Endodermal cell (in vitro differentiated cells): ENCODE results near the gene UPF3B. TPM values are rescaled to one million over a fixed set of nuclear protein-coding genes. Genes with fewer than 3 reads are reported as not detected.
A peak's percentile ranks its signal among the peaks of the same experiment; 100 is the strongest.
"Not testable (repeated sequence)": the region's sequence is repeated elsewhere in the genome, so short reads cannot be mapped to it uniquely, and the experiment has no call there.

Experiments used
- DNase-seq: peaks from one replicate; pipeline ENCODE4 v3.0.0-alpha.2; 2017
- H3K27ac ChIP-seq: 2 replicates; pipeline ENCODE4 v1.5.1; 2013; ENCODE audit warnings: mild to moderate bottlenecking, low read depth, low read length, moderate library complexity
- H3K27me3 ChIP-seq: 2 replicates; pipeline ENCODE4 v1.6.1; 2013; ENCODE audit warnings: mild to moderate bottlenecking, low read length, moderate library complexity; ENCODE audit not compliant: insufficient read depth, control insufficient read depth, poor library complexity, severe bottlenecking
- H3K36me3 ChIP-seq: 2 replicates; pipeline ENCODE4 v1.7.0; 2013; ENCODE audit warnings: mild to moderate bottlenecking, low read length, moderate library complexity; ENCODE audit not compliant: control insufficient read depth, insufficient read depth
- H3K4me1 ChIP-seq: one replicate; pipeline ENCODE4 v1.7.0; 2013; ENCODE audit warnings: low read length; ENCODE audit not compliant: control insufficient read depth, insufficient read depth
- H3K4me3 ChIP-seq: 2 replicates; pipeline ENCODE4 v1.5.1; 2013; ENCODE audit warnings: mild to moderate bottlenecking, low read length, moderate library complexity
- H3K9ac ChIP-seq: 2 replicates; pipeline ENCODE4 v1.6.1; 2013; ENCODE audit warnings: mild to moderate bottlenecking, low read length, moderate library complexity; ENCODE audit not compliant: poor library complexity, severe bottlenecking; ENCODE audit errors: extremely low read depth
- H3K9me3 ChIP-seq: 2 replicates; pipeline ENCODE4 v1.6.1; 2013; ENCODE audit warnings: mild to moderate bottlenecking, low read length, moderate library complexity; ENCODE audit not compliant: control insufficient read depth
- H3K27ac Mint-ChIP-seq: 2 replicates; pipeline ENCODE4 v1.8.0; 2020; ENCODE audit warnings: mixed read lengths
- H3K27me3 Mint-ChIP-seq: 2 replicates; pipeline ENCODE4 v1.8.0; 2021; ENCODE audit warnings: mild to moderate bottlenecking, mixed read lengths; ENCODE audit not compliant: insufficient read depth
- H3K36me3 Mint-ChIP-seq: 2 replicates; pipeline ENCODE4 v1.8.0; 2020; ENCODE audit warnings: low read depth, mixed read lengths
- H3K4me1 Mint-ChIP-seq: 2 replicates; pipeline ENCODE4 v1.8.0; 2020; ENCODE audit warnings: mixed read lengths
- H3K4me3 Mint-ChIP-seq: 2 replicates; pipeline ENCODE4 v1.8.0; 2020; ENCODE audit warnings: mild to moderate bottlenecking, moderate library complexity, mixed read lengths
- H3K9me3 Mint-ChIP-seq: 2 replicates; pipeline ENCODE4 v1.8.0; 2020; ENCODE audit warnings: mild to moderate bottlenecking, mixed read lengths
- CTCF ChIP-seq: fragments of 200-600 bp; sonication (generic); conservative IDR thresholded peaks from 2 replicates; pipeline ENCODE4 v1.5.0; 2021; ENCODE audit warnings: antibody characterized with exemption, mild to moderate bottlenecking
- WGBS, 2 experiments: methylation state at CpG; one replicate each; pipeline versions ENCODE4 v1.1.5 to v1.1.7; 2013; ENCODE audit warnings: missing lambda C conversion rate in 2 of 2, mixed read lengths in 1 of 2; ENCODE audit not compliant: insufficient coverage in 1 of 2, insufficient read length in 1 of 2; 5-methylcytosine and 5-hydroxymethylcytosine counted together
- total RNA-seq, 2 donors: library from RNA; stranded (reverse); fragmentation: NEBNext Ultra II Directional in 1 of 2; extraction: Animal tissue kit (Norgen Biotek cat#: 25700) in 1 of 2; gene quantifications; 2 replicates in 1 of 2; 3 replicates in 1 of 2; pipeline ENCODE4 v1.2.1, GENCODE V29; 2021

The UPF3B gene
- total RNA-seq, 2 donors from 2014 or later, result 19.0 to 21.9 TPM

- H3K27me3 ChIP-seq, result no peaks in the 10 kb centered on the region
- Mint-ChIP-seq H3K9me3 (peaks cover 70% of the 10 kb centered on the region), H3K4me3 (no peak overlapping the region), H3K36me3 (peaks cover 3% of the 10 kb centered on the region), H3K4me1 (no peaks in the 10 kb centered on the region), H3K27me3 (no peaks in the 10 kb centered on the region), H3K27ac (no peak overlapping the region)
- 75% methylated on average over 6 of the region's 6 CpGs; no CpG with 5 or more reads in 1 of the 2 experiments for WGBS, 2 experiments
- no peak overlapping the region for H3K27ac ChIP-seq
- H3K4me1 ChIP-seq, result no peaks in the 10 kb centered on the region
- no peak for TF ChIP-seq CTCF
- H3K36me3 ChIP-seq, result no peaks in the 10 kb centered on the region
- no peaks in the 10 kb centered on the region for H3K9me3 ChIP-seq
- H3K9ac ChIP-seq, result no peak overlapping the region
- no peak for DNase-seq
- no peak overlapping the region for H3K4me3 ChIP-seq
Measured at GRCh38 chrX:119817130-119817690, 35.6 kb downstream of the UPF3B start.

GRCh38 chrX:119816300-119816699, 36.5 kb downstream of the UPF3B start:
- H3K27ac ChIP-seq, result no peak overlapping the region
- 94% methylated on average over 3 of the region's 3 CpGs; no CpG with 5 or more reads in 1 of the 2 experiments for WGBS, 2 experiments
- H3K9me3 ChIP-seq, result peaks cover 4% of the 10 kb centered on the region
- no peaks in the 10 kb centered on the region for H3K36me3 ChIP-seq
- no peaks in the 10 kb centered on the region for H3K4me1 ChIP-seq
- H3K4me3 Mint-ChIP-seq, result no peak overlapping the region
- H3K4me1 Mint-ChIP-seq, result no peaks in the 10 kb centered on the region
- H3K27me3 ChIP-seq, result no peaks in the 10 kb centered on the region
- H3K36me3 Mint-ChIP-seq, result peaks cover 3% of the 10 kb centered on the region
- H3K27me3 Mint-ChIP-seq, result no peaks in the 10 kb centered on the region
- TF ChIP-seq CTCF, result no peak
- no peak overlapping the region for H3K4me3 ChIP-seq
- peaks cover 71% of the 10 kb centered on the region for H3K9me3 Mint-ChIP-seq
- H3K27ac Mint-ChIP-seq, result no peak overlapping the region
- no peak for DNase-seq
- H3K9ac ChIP-seq, result no peak overlapping the region

- H3K27me3 Mint-ChIP-seq, result no peaks in the 10 kb centered on the region
- no peak overlapping the region for H3K9ac ChIP-seq
- H3K27me3 ChIP-seq, result no peaks in the 10 kb centered on the region
- peaks cover 31% of the 10 kb centered on the region for H3K9me3 ChIP-seq
- TF ChIP-seq CTCF, result no peak
- no peak overlapping the region for H3K4me3 Mint-ChIP-seq
- no peak for DNase-seq
- H3K9me3 Mint-ChIP-seq, result peaks cover 72% of the 10 kb centered on the region
- no peak overlapping the region for H3K27ac ChIP-seq
- H3K4me1 Mint-ChIP-seq, result no peaks in the 10 kb centered on the region
- no peaks in the 10 kb centered on the region for H3K4me1 ChIP-seq
- H3K36me3 Mint-ChIP-seq, result peaks cover 6% of the 10 kb centered on the region
- 100% methylated on average over 1 of the region's 1 CpG; no CpG with 5 or more reads in 1 of the 2 experiments for WGBS, 2 experiments
- no peak overlapping the region for H3K27ac Mint-ChIP-seq
- H3K36me3 ChIP-seq, result no peaks in the 10 kb centered on the region
- peak overlapping the region; percentile 58 for H3K4me3 ChIP-seq
Measured at GRCh38 chrX:119809185-119809666, 43.5 kb downstream of the UPF3B start.

- H3K9me3 ChIP-seq, result peaks cover 31% of the 10 kb centered on the region
- not testable (repeated sequence) for H3K27ac Mint-ChIP-seq, H3K36me3 ChIP-seq, H3K9ac ChIP-seq, H3K27me3 Mint-ChIP-seq, H3K4me1 Mint-ChIP-seq, H3K27me3 ChIP-seq, H3K27ac ChIP-seq, H3K4me3 Mint-ChIP-seq, DNase-seq, H3K36me3 Mint-ChIP-seq, H3K4me3 ChIP-seq, H3K4me1 ChIP-seq
- H3K9me3 Mint-ChIP-seq, result peaks cover 66% of the 10 kb centered on the region
- no CpG with 5 or more reads among the region's 4 CpGs for WGBS, 2 experiments
Measured at GRCh38 chrX:119808461-119808860, 44.3 kb downstream of the UPF3B start.
